ENCODE results near the gene MAPKAP1. TPM values are rescaled to one million over a fixed set of nuclear protein-coding genes. Genes with fewer than 3 reads are reported as not detected.

The MAPKAP1 gene
- total and polyA plus RNA-seq, 9 of the 15 experiments (the other 6 are each of a cell fraction or from before 2014, with no cell fraction given), result 2.6 to 82.1 (median 61.1) TPM

DNA sequence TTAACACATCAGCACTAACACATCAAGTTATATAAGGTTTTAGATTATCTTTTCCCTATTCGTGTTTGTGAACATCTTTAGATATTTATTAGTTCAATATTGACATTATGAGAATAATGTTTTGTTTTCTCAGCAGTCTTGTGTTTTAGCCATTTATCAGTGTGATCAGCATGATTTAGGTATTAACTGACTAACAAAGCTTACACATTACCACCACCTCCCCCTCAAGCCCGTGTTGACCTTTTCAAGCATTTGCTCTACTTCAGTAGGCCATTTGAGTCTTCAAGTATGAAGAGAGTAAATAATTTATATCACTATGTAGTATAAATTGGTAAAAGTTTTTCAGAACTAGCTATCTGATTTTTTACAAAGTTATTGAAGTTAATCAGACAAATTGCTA is 47.1 kb upstream of the MAPKAP1 start:
- ChIA-PET POLR2A (no interaction called here), CTCF (ENCODE audit: low intra/inter-chr PET ratio) (no interaction called here)
- H3K4me2 ChIP-seq (ENCODE audit: insufficient read depth, low read length), result no peak overlapping the region
- H2AFZ ChIP-seq (ENCODE audit: low read depth, low read length), result no peak overlapping the region
- DNase-seq (ENCODE audit: extremely low read depth in 1 of 4, low spot score in 3 of 4), result no peak
- no peaks in the 10 kb centered on the region for H3K9me3 ChIP-seq (replicated peaks; ENCODE audit: control insufficient read depth, insufficient read depth, low read depth, low read length)
- H3K4me3 ChIP-seq, result no peak overlapping the region
- 0% methylated on average over 2 of the region's 2 CpGs for WGBS (ENCODE audit: insufficient coverage, low coverage, missing lambda C conversion rate)
- BruUV-seq (replicated peaks), result no TSS peak
- in situ Hi-C loops (cut with MboI), result no loop called here
- H3K9me1 ChIP-seq (ENCODE audit: control insufficient read depth, insufficient read depth, low read length), result no peaks in the 10 kb centered on the region
- no peak overlapping the region for H3K9ac ChIP-seq (ENCODE audit: insufficient read depth in 1 of 2, low read depth in 2 of 2, low read length in 2 of 2)
- FAIRE-seq, result no peak
- no peaks in the 10 kb centered on the region for H3K4me1 ChIP-seq (replicated peaks in 1 of 2; ENCODE audit: control insufficient read depth in 2 of 2, insufficient read depth in 2 of 2, low read length in 2 of 2)
- intact Hi-C loops (cut with micrococcal nuclease), result loop anchor here (10.0 kb wide), 1 partner anchor 71 kb away; no protein-coding TSS in a partner anchor
- no peak for ATAC-seq
- H3K27ac ChIP-seq (ENCODE audit: extremely low read depth, low read depth, low read length), result no peak overlapping the region
- TF ChIP-seq PTRF (tag; IDR thresholded peaks at IDR 0.05) (no peak), NEUROD1 (IDR thresholded peaks at IDR 0.05; ENCODE audit: borderline replicate concordance, low read depth, low read length, partially characterized antibody) (no peak), MEIS2 (IDR thresholded peaks at IDR 0.05; ENCODE audit: partially characterized antibody) (no peak), PHF21A (IDR thresholded peaks at IDR 0.05; ENCODE audit: borderline replicate concordance, low read depth) (no peak)
- no peaks in the 10 kb centered on the region for H3K36me3 ChIP-seq (ENCODE audit: control insufficient read depth, insufficient read depth, low read length)
- peaks cover 3 to 7% of the 10 kb centered on the region in 2 experiments; a peak in 3 of 5 replicates for H3K27me3 ChIP-seq (ENCODE audit: control insufficient read depth in 2 of 2, insufficient read depth in 2 of 2, low read length in 2 of 2)
- peaks cover 4% of the 10 kb centered on the region; the same call in 1 of the 2 replicates for H4K20me1 ChIP-seq (replicated peaks; ENCODE audit: control insufficient read depth, insufficient read depth, low read length)
- no peaks in the 10 kb centered on the region for H3K79me2 ChIP-seq (ENCODE audit: control insufficient read depth, insufficient read depth, low read length)

DNA sequence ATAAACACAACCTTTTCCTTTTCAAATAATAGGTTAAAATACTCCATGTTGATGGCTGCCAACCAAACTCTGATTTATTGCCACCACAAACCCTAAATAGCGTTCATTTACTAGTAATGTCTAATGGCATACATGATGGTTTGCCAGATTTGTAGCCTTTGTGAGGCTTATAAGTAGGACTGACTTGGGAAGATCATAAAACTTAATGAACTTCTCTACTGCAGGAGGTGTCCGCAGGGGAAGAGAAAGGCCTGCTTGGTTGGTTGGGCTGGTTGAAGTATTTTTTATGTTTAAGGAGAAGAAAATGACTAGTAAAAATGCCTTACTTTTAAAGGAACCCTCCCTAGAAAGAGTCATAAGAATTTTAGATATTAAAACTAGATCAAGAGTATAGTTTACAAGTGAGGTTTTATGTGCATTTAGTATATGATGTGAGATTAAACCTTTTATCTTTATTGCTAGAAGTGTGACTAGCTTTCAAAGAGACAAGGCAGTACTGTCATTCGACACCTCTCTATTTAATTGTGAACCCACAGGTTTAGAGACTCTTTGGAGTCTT is 45.1 kb upstream of the MAPKAP1 start:
- Histone ChIP-seq H3K4me1 (replicated peaks in 1 of 2; ENCODE audit: control insufficient read depth in 2 of 2, insufficient read depth in 2 of 2, low read length in 2 of 2) (peaks cover 0 to 17% of the 10 kb centered on the region in 2 experiments; a peak in 4 of 5 replicates), H3K4me3 (no peak overlapping the region), H3K9me3 (replicated peaks; ENCODE audit: control insufficient read depth, insufficient read depth, low read depth, low read length) (no peaks in the 10 kb centered on the region), H2AFZ (ENCODE audit: low read depth, low read length) (no peak overlapping the region), H3K36me3 (ENCODE audit: control insufficient read depth, insufficient read depth, low read length) (no peaks in the 10 kb centered on the region), H3K4me2 (ENCODE audit: insufficient read depth, low read length) (no peak overlapping the region), H3K27me3 (ENCODE audit: control insufficient read depth in 2 of 2, insufficient read depth in 2 of 2, low read length in 2 of 2) (peaks cover 19 to 22% of the 10 kb centered on the region in 2 experiments; a peak in 4 of 5 replicates), H3K79me2 (ENCODE audit: control insufficient read depth, insufficient read depth, low read length) (no peaks in the 10 kb centered on the region), H3K9ac (ENCODE audit: insufficient read depth in 1 of 2, low read depth in 2 of 2, low read length in 2 of 2) (no peak overlapping the region), H3K9me1 (ENCODE audit: control insufficient read depth, insufficient read depth, low read length) (no peaks in the 10 kb centered on the region), H3K27ac (ENCODE audit: extremely low read depth, low read depth, low read length) (no peak overlapping the region), H4K20me1 (replicated peaks; ENCODE audit: control insufficient read depth, insufficient read depth, low read length) (peaks cover 4% of the 10 kb centered on the region; the same call in 1 of the 2 replicates)
- ChIA-PET CTCF (ENCODE audit: low intra/inter-chr PET ratio) (no interaction called here), POLR2A (no interaction called here)
- BruUV-seq (replicated peaks), result no TSS peak
- intact Hi-C loops (cut with micrococcal nuclease) (loop anchor here (10.0 kb wide), 1 partner anchor 73 kb away; no protein-coding TSS in a partner anchor), in situ Hi-C loops (cut with MboI) (no loop called here)
- no peak for DNase-seq (ENCODE audit: extremely low read depth in 1 of 4, low spot score in 3 of 4)
- WGBS (ENCODE audit: insufficient coverage, low coverage, missing lambda C conversion rate), result 13% methylated on average over 3 of the region's 3 CpGs
- no peak for ATAC-seq
- no peak for FAIRE-seq
- no peak for TF ChIP-seq ZNF212 (CRISPR knock-in tag; IDR thresholded peaks at IDR 0.05)
- TF ChIP-seq POLR2A (conservative IDR thresholded peaks at IDR 0.05), result no peak
- no peak for TF ChIP-seq MAFK (IDR thresholded peaks at IDR 0.05; ENCODE audit: low read length)
- no peak for TF ChIP-seq SRSF7 (optimal IDR thresholded peaks at IDR 0.05; ENCODE audit: low read depth, low read length)
- TF ChIP-seq CBX2 (IDR thresholded peaks at IDR 0.05; ENCODE audit: insufficient read depth, low read length, poor library complexity, severe bottlenecking), result no peak
- no peak for TF ChIP-seq NFE2 (IDR thresholded peaks at IDR 0.05; ENCODE audit: low read depth)
- TF ChIP-seq HOMEZ (CRISPR knock-in tag; IDR thresholded peaks at IDR 0.05), result no peak
- TF ChIP-seq, protein P1, sequence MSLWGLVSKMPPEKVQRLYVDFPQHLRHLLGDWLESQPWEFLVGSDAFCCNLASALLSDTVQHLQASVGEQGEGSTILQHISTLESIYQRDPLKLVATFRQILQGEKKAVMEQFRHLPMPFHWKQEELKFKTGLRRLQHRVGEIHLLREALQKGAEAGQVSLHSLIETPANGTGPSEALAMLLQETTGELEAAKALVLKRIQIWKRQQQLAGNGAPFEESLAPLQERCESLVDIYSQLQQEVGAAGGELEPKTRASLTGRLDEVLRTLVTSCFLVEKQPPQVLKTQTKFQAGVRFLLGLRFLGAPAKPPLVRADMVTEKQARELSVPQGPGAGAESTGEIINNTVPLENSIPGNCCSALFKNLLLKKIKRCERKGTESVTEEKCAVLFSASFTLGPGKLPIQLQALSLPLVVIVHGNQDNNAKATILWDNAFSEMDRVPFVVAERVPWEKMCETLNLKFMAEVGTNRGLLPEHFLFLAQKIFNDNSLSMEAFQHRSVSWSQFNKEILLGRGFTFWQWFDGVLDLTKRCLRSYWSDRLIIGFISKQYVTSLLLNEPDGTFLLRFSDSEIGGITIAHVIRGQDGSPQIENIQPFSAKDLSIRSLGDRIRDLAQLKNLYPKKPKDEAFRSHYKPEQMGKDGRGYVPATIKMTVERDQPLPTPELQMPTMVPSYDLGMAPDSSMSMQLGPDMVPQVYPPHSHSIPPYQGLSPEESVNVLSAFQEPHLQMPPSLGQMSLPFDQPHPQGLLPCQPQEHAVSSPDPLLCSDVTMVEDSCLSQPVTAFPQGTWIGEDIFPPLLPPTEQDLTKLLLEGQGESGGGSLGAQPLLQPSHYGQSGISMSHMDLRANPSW (CRISPR knock-in tag; IDR thresholded peaks at IDR 0.05), result no peak
- no peak for TF ChIP-seq BRD9 (IDR thresholded peaks at IDR 0.05; ENCODE audit: low read depth, partially characterized antibody)

Measured in K562 (cell line).